Calu3 (cell line): ENCODE results near the gene PAPOLA. TPM values are rescaled to one million over a fixed set of nuclear protein-coding genes. Genes with fewer than 3 reads are reported as not detected.

Experiments used
- BruUV-seq: library from RNA; stranded (reverse); fragments of 400-500 nt; replicated peaks from 2 replicates; lab custom pipeline; 2021; lab: Mats Ljungman, UMichigan
- CTCF ChIA-PET: fragments of 300-600 bp; sonication (Branson Sonifier 250); formaldehyde crosslinking; loops from one replicate; lab custom pipeline; 2022; ENCODE audit warnings: antibody characterized with exemption; lab: Charles Lee
- DNase-seq: peaks from one replicate; pipeline ENCODE4 v3.0.0; 2022
- H3K27ac Mint-ChIP-seq: one replicate; pipeline ENCODE4 v1.8.0; 2022; ENCODE audit warnings: mixed read lengths; ENCODE audit not compliant: unreplicated experiment
- H3K27me3 Mint-ChIP-seq: one replicate; pipeline ENCODE4 v1.8.0; 2022; ENCODE audit warnings: mixed read lengths; ENCODE audit not compliant: unreplicated experiment
- H3K36me3 Mint-ChIP-seq: one replicate; pipeline ENCODE4 v1.8.0; 2022; ENCODE audit warnings: mild to moderate bottlenecking, moderate library complexity, mixed read lengths; ENCODE audit not compliant: insufficient read depth, unreplicated experiment
- H3K4me1 Mint-ChIP-seq: one replicate; pipeline ENCODE4 v1.8.0; 2022; ENCODE audit warnings: mild to moderate bottlenecking, low read depth, mixed read lengths; ENCODE audit not compliant: unreplicated experiment
- H3K4me3 Mint-ChIP-seq: one replicate; pipeline ENCODE4 v1.8.0; 2022; ENCODE audit warnings: mild to moderate bottlenecking, low read depth, moderate library complexity, mixed read lengths; ENCODE audit not compliant: unreplicated experiment
- H3K9me3 Mint-ChIP-seq: one replicate; pipeline ENCODE4 v1.8.0; 2022; ENCODE audit warnings: low read depth, mixed read lengths; ENCODE audit not compliant: unreplicated experiment
- CTCF ChIP-seq: fragments of 200-600 bp; IDR thresholded peaks from one replicate; pipeline ENCODE4 v1.8.0; 2022; ENCODE audit warnings: antibody characterized with exemption; ENCODE audit not compliant: unreplicated experiment
- intact Hi-C: fragments of 100-400 bp; cut with micrococcal nuclease; formaldehyde crosslinking; loops from one replicate; pipeline ENCODE4 v1.10.0; 2022; ENCODE audit not compliant: unreplicated experiment
- total RNA-seq: library from RNA; stranded (reverse); gene quantifications from 2 replicates; pipeline ENCODE4 v1.2.3, GENCODE V29; 2022

PAPOLA gene
- total RNA-seq, 1 experiment from 2014 or later = 205 TPM

- BruUV-seq = no TSS peak
- CTCF ChIA-PET = no interaction called here
- no peak for DNase-seq
- intact Hi-C loops = no loop called here
- no peak for TF ChIP-seq CTCF
- H3K4me1 Mint-ChIP-seq = no peaks in the 10 kb centered on the region
- H3K27ac Mint-ChIP-seq = no peak overlapping the region
- no peaks in the 10 kb centered on the region for H3K27me3 Mint-ChIP-seq
- H3K4me3 Mint-ChIP-seq = no peak overlapping the region
- H3K36me3 Mint-ChIP-seq = peaks cover 25% of the 10 kb centered on the region
- no peaks in the 10 kb centered on the region for H3K9me3 Mint-ChIP-seq
Observed at GRCh38 chr14:96571311-96571710, 69.1 kb downstream of the PAPOLA start.

- Mint-ChIP-seq H3K36me3 (peaks cover 18% of the 10 kb centered on the region), H3K27ac (no peak overlapping the region)
Observed at GRCh38 chr14:96573473-96574100, 71.4 kb downstream of the PAPOLA start.

GRCh38 chr14:96574171-96574632 lies 72.0 kb downstream of the PAPOLA start:
- Mint-ChIP-seq H3K27ac (no peak overlapping the region), H3K36me3 (peaks cover 18% of the 10 kb centered on the region), H3K27me3 (no peaks in the 10 kb centered on the region), H3K9me3 (no peaks in the 10 kb centered on the region), H3K4me3 (no peak overlapping the region), H3K4me1 (no peaks in the 10 kb centered on the region)
- TF ChIP-seq CTCF = no peak
- DNase-seq = no peak
- CTCF ChIA-PET = no interaction called here
- no TSS peak for BruUV-seq
- intact Hi-C loops = no loop called here

More at GRCh38 chr14:96573473-96574100, 71.4 kb downstream of the PAPOLA start:
- Mint-ChIP-seq H3K27me3 (no peaks in the 10 kb centered on the region), H3K4me3 (no peak overlapping the region), H3K4me1 (no peaks in the 10 kb centered on the region), H3K9me3 (no peaks in the 10 kb centered on the region)
- TF ChIP-seq CTCF = no peak
- intact Hi-C loops = no loop called here
- CTCF ChIA-PET = no interaction called here
- no TSS peak for BruUV-seq
- DNase-seq = no peak

- CTCF ChIA-PET = interaction anchor here (0.6 kb wide), 1 partner anchor 56 kb away, joined by 3 read pairs; no protein-coding TSS in a partner anchor
- no peak overlapping the region for H3K27ac Mint-ChIP-seq
Observed at GRCh38 chr14:96574633-96575632, 72.8 kb downstream of the PAPOLA start.

More at GRCh38 chr14:96574633-96575632, 72.8 kb downstream of the PAPOLA start:
- no TSS peak for BruUV-seq
- no peaks in the 10 kb centered on the region for H3K4me1 Mint-ChIP-seq
- intact Hi-C loops = no loop called here
- no peaks in the 10 kb centered on the region for H3K27me3 Mint-ChIP-seq
- H3K4me3 Mint-ChIP-seq = no peak overlapping the region
- DNase-seq = no peak
- TF ChIP-seq CTCF = no peak
- no peaks in the 10 kb centered on the region for H3K9me3 Mint-ChIP-seq
- peaks cover 18% of the 10 kb centered on the region for H3K36me3 Mint-ChIP-seq
